Measurements from ENCODE around the gene SCN3B.
"Not testable (repeated sequence)": the region's sequence is repeated elsewhere in the genome, so short reads cannot be mapped to it uniquely, and the experiment has no call there.

Gene SCN3B

GRCh38 chr11:123654566-123655081 is at the start of gene SCN3B:
TSS of gene SCN3B (minus strand) at chr11:123654624. CDS start at chr11:123653801, 823 bp downstream.
- peak; percentile 87 for DNase-seq

GRCh38 chr11:123702696-123703095 is 48.3 kb upstream of the SCN3B start:
- DNase-seq: no peak

GRCh38 chr11:123702139-123702538 is 47.7 kb upstream of the SCN3B start:
- no peak for DNase-seq

- no peak for DNase-seq
Observed at GRCh38 chr11:123700772-123701171, 46.3 kb upstream of the SCN3B start.

- no peak for DNase-seq
Observed at GRCh38 chr11:123698546-123699127, 44.2 kb upstream of the SCN3B start.

- no peak for DNase-seq
Observed at GRCh38 chr11:123696183-123696582, 41.8 kb upstream of the SCN3B start.

- DNase-seq: no peak
Observed at GRCh38 chr11:123695231-123695630, 40.8 kb upstream of the SCN3B start.

- DNase-seq: no peak
Observed at GRCh38 chr11:123694551-123694950, 40.1 kb upstream of the SCN3B start.

GRCh38 chr11:123692961-123693360 is 38.5 kb upstream of the SCN3B start:
- no peak for DNase-seq

GRCh38 chr11:123690485-123690884 is 36.1 kb upstream of the SCN3B start:
- no peak for DNase-seq

GRCh38 chr11:123684601-123685000 is 30.2 kb upstream of the SCN3B start:
- no peak for DNase-seq

- peak; percentile 24 for DNase-seq
Observed at GRCh38 chr11:123683428-123684170, 29.2 kb upstream of the SCN3B start.

GRCh38 chr11:123682696-123683410 is 28.4 kb upstream of the SCN3B start:
- DNase-seq: peak; percentile 40

- DNase-seq: no peak
Observed at GRCh38 chr11:123681030-123681429, 26.6 kb upstream of the SCN3B start.

GRCh38 chr11:123678246-123678645 is 23.8 kb upstream of the SCN3B start:
- DNase-seq: no peak

- no peak for DNase-seq
Observed at GRCh38 chr11:123677510-123677909, 23.1 kb upstream of the SCN3B start.

- peak; percentile 18 for DNase-seq
Observed at GRCh38 chr11:123674297-123674696, 19.9 kb upstream of the SCN3B start.

- no peak for DNase-seq
Observed at GRCh38 chr11:123672568-123672967, 18.1 kb upstream of the SCN3B start.

GRCh38 chr11:123671534-123671933 is 17.1 kb upstream of the SCN3B start:
- DNase-seq: no peak

GRCh38 chr11:123670081-123670480 is 15.7 kb upstream of the SCN3B start:
- DNase-seq: no peak

GRCh38 chr11:123665306-123665705 is 10.9 kb upstream of the SCN3B start:
- DNase-seq: no peak

- not testable (repeated sequence) for DNase-seq
Observed at GRCh38 chr11:123659965-123660364, 5.5 kb upstream of the SCN3B start.

- DNase-seq: no peak
Observed at GRCh38 chr11:123659311-123659710, 4.9 kb upstream of the SCN3B start.

Measured in DMS79 treated with DMSO at 0.1 percent for 48 hours (cell line).